Measurements from ENCODE around the gene COL18A1.
"Not testable (repeated sequence)": the region's sequence is repeated elsewhere in the genome, so short reads cannot be mapped to it uniquely, and the experiment has no call there.

The COL18A1 gene

GRCh38 chr21:45525153-45525909, 120.4 kb downstream of the COL18A1 start:
- no peak for DNase-seq

GRCh38 chr21:45525910-45526306, 120.9 kb downstream of the COL18A1 start:
- no peak for DNase-seq

- not testable (repeated sequence) for DNase-seq
Measured at GRCh38 chr21:45527151-45527999, 122.4 kb downstream of the COL18A1 start.

GRCh38 chr21:45528028-45528705, 123.2 kb downstream of the COL18A1 start:
- DNase-seq = no peak

- peak in 2 of 4 experiments; percentile 61 to 62 for DNase-seq
Measured at GRCh38 chr21:45528981-45529784, 124.2 kb downstream of the COL18A1 start.

- no peak for DNase-seq
Measured at GRCh38 chr21:45529785-45530422, 124.9 kb downstream of the COL18A1 start.

- DNase-seq = no peak
Measured at GRCh38 chr21:45530423-45531113, 125.6 kb downstream of the COL18A1 start.

GRCh38 chr21:45531114-45531392, 126.1 kb downstream of the COL18A1 start:
- DNase-seq = not testable (repeated sequence)

GRCh38 chr21:45531393-45532215, 126.6 kb downstream of the COL18A1 start:
- DNase-seq = no peak

GRCh38 chr21:45532826-45533360, 127.9 kb downstream of the COL18A1 start:
- peak; percentile 21 to 60 (median 58) for DNase-seq

GRCh38 chr21:45533361-45533845, 128.4 kb downstream of the COL18A1 start:
- no peak for DNase-seq

GRCh38 chr21:45533846-45534635, 129.1 kb downstream of the COL18A1 start:
- DNase-seq = no peak

GRCh38 chr21:45534636-45535331, 129.8 kb downstream of the COL18A1 start:
- DNase-seq = peak in 1 of 4 experiments; percentile 16

GRCh38 chr21:45535341-45536081, 130.5 kb downstream of the COL18A1 start:
- peak; percentile 60 to 80 (median 78) for DNase-seq

- DNase-seq = no peak
Measured at GRCh38 chr21:45536301-45537081, 131.5 kb downstream of the COL18A1 start.

GRCh38 chr21:45537111-45537745, 132.3 kb downstream of the COL18A1 start:
- no peak for DNase-seq

Data from suppressor macrophage (primary cell).